Stimulated activated CD8-positive, alpha-beta memory T cell treated with anti-CD3 and anti-CD28 coated beads, Interleukin-7, amount 100 ng/mL, for 24 hours (primary cell): ENCODE data around the gene C1orf159.

Source experiments
- DNase-seq: peaks from one replicate; pipeline ENCODE4 v3.0.0-alpha.2; 2020; ENCODE audit warnings: low read depth

C1orf159 gene

DNA sequence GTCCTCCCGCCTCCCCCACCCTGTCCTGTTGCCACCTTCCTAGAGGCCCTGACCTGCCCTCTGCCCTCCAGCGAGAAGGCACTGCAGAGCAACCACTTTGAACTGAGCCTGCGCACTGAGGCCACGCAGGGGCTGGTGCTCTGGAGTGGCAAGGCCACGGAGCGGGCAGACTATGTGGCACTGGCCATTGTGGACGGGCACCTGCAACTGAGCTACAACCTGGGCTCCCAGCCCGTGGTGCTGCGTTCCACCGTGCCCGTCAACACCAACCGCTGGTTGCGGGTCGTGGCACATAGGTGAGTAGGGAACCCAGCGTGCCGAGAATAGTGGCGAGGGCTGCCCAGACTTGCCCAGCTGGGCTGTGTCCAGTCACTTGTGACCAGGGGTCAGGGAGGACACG is 62.2 kb downstream of the C1orf159 start:
- no peak for DNase-seq

DNA sequence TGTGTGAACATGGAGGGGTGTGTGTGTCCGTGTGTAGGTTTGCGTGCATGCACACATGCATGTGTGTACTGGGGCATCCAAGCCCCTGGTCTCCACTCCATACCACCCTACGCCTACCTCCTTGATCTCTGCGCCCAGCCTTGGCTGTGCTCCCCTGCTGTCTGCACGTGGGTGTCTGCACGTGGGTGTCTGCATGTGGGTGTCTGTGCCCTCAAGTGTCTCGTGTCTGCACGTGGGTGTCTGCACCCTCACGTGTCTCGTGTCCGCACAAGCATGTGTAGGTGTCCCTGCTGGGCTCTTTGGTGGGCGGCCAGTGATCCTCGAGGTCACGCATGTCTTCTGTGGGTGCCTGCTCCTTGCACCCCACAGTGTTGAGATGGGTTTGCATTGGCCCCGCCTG is 62.9 kb downstream of the C1orf159 start:
- DNase-seq, result no peak

DNA sequence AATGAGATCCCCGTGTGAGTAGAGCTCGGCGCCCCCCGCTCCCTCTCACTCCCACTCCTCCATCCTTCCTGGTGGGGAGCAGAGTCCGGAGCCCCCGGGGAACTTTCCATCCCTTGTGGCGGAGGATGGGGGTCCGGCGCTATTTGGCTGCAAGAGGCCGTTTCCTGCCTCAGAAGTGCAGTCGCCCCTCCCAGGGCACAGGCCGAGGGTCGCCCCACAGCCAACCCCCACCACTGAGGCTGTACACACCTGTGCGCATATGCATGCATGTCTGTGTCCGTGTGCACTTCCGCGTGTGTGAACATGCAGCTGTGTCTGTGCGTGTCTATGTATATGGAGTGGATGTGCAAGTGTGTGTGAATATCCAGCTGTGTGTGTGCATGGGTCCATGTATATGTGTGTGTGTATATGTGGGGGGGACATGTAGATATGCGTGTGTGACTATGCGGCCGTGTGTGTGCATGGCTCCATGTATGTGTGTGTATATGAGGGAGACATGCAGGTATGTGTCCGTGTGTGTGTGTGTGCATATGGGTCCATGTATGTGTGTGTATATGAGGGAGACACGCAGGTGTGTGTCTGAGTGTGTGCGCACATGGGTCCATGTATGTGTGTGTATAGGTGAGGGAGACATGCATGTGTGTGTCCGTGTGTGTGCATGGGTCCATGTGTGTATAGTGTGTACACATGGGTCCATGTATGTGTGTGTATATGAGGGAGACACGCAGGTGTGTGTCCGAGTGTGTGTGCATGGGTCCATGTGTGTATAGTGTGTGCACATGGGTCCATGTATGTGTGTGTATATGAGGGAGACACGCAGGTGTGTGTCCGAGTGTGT is 63.7 kb downstream of the C1orf159 start:
- DNase-seq, result no peak

DNA sequence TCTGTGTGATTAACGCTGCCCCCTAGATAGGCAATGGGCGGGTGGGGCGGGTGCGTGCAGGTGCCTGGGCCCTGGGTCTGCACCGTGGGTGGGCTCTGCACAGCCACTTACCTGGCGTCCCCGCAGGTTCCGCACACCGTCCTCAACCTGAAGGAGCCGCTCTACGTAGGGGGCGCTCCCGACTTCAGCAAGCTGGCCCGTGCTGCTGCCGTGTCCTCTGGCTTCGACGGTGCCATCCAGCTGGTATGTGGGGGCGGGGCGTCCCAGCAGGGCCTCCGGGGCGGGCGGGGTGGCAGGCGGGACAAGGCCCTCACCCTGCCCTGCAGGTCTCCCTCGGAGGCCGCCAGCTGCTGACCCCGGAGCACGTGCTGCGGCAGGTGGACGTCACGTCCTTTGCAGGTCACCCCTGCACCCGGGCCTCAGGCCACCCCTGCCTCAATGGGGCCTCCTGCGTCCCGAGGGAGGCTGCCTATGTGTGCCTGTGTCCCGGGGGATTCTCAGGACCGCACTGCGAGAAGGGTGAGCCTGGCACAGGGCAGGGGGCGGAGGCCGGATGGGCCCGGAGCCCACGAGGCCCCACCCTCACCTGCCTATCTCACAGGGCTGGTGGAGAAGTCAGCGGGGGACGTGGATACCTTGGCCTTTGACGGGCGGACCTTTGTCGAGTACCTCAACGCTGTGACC is 64.6 kb downstream of the C1orf159 start:
- no peak for DNase-seq

DNA sequence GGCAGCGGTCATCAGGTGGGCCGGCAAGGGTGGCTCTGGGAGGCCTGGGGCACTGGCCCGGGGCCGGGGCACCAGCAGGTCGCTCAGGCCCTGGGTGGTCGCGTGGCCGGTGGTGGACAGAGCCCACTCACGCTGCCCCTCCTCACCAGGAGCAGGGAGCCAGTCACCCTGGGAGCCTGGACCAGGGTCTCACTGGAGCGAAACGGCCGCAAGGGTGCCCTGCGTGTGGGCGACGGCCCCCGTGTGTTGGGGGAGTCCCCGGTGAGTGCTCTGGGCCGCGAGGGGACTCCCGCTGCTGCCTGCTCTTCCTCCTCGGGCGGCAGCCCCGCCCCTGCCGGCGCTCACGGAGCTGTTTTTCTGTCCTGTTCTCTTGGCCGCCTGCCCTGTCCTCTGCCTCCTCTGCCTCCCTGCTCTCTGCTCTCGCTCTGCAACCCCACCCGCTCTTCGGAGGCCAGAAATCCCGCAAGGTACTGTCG is 65.3 kb downstream of the C1orf159 start:
- no peak for DNase-seq

DNA sequence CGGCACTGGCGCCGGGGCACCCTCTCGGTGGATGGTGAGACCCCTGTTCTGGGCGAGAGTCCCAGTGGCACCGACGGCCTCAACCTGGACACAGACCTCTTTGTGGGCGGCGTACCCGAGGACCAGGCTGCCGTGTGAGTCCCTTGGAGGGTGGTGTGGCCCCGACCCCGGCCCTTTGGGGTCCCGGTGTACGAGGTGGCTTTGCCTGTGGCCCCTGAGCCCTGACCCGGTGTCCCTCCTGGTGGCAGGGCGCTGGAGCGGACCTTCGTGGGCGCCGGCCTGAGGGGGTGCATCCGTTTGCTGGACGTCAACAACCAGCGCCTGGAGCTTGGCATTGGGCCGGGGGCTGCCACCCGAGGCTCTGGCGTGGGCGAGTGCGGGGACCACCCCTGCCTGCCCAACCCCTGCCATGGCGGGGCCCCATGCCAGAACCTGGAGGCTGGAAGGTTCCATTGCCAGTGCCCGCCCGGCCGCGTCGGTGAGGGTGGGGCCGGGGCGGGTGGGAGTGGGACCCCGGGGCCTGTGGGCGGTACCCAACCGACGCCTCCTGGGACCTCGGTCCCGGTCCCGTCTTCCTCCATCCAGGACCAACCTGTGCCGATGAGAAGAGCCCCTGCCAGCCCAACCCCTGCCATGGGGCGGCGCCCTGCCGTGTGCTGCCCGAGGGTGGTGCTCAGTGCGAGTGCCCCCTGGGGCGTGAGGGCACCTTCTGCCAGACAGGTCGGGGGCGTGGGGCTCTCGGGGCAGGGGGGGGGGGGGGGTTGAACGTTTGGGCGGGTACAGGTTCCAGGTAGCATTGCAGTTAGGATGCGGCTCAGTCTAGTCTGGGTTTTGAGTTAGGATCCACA is 66.3 kb downstream of the C1orf159 start:
- DNase-seq, result no peak

DNA sequence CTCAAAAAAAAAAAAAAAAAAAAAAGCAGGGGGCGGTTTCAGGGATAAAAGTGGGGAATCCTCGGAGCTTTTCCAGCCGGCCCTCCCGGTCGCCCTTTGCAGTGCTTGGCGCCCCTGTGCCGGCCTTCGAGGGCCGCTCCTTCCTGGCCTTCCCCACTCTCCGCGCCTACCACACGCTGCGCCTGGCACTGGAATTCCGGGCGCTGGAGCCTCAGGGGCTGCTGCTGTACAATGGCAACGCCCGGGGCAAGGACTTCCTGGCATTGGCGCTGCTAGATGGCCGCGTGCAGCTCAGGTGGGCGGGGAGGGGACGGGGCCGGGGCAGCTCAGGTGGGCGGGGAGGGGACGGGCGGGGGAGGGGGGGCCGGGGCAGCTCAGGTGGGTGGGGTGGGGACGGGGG is 67.1 kb downstream of the C1orf159 start:
- DNase-seq, result no peak

DNA sequence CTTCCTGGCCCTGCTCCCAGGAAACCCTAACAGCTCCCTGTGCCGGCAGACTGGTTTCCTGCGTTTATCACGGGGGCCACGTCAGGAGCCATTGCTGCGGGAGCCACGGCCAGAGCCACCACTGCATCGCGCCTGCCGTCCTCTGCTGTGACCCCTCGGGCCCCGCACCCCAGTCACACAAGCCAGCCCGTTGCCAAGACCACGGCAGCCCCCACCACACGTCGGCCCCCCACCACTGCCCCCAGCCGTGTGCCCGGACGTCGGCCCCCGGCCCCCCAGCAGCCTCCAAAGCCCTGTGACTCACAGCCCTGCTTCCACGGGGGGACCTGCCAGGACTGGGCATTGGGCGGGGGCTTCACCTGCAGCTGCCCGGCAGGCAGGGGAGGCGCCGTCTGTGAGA is 67.9 kb downstream of the C1orf159 start:
- DNase-seq, result no peak

DNA sequence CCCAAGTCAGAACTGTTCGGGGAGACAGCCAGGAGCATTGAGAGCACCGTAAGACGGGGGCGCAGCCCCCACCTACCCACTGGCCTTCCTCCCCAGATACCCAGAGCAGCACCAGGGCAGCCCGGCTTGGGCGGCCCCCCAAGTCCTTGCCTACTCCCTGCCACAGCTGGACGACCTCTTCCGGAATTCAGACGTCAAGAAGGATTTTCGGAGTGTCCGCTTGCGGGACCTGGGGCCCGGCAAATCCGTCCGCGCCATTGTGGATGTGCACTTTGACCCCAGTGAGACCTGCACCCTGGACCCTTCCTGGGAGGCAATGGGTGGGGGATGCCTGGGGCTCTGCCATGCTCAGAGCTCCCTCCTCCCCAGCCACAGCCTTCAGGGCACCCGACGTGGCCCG is 68.5 kb downstream of the C1orf159 start:
- DNase-seq, result no peak

DNA sequence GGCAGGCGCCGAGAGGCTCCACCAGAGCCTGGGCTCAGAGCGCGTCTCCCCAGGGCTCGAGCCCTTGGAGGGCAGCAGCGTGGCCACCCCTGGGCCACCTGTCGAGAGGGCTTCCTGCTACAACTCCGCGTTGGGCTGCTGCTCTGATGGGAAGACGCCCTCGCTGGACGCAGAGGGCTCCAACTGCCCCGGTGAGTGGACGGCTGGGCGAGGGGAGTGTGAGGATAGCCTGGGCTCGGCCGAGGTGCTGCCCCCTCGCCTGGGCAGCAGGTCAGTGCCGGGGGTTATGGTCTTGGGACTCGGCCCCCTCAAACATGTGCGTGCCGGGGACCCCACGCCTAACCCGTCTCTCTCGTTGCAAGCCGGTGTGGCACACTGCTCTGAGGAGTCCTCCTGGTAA is 69.1 kb downstream of the C1orf159 start:
- DNase-seq, result no peak

DNA sequence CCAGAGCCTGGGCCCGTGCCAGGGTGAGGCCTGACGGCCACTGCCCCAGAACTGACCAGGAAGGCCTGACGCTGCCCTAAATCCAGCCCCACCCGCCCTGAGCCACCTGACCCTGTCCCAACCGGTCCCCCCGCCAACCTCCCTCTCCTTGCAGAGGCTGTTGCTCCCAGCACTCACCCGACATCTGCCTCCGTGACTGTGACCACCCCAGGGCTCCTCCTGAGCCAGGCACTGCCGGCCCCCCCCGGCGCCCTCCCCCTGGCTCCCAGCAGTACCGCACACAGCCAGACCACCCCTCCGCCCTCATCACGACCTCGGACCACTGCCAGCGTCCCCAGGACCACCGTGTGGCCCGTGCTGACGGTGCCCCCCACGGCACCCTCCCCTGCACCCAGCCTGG is 69.6 kb downstream of the C1orf159 start:
- no peak for DNase-seq

DNA sequence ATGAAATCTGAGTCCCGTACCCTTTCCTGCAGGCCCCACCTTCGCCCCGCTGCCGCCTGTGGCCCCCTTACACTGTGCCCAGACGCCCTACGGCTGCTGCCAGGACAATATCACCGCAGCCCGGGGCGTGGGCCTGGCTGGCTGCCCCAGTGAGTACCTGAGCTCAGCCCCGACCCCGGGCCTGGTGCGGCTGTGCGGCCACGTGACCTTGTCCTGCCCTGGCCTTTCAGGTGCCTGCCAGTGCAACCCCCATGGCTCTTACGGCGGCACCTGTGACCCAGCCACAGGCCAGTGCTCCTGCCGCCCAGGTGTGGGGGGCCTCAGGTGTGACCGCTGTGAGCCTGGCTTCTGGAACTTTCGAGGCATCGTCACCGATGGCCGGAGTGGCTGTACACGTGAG is 70.8 kb downstream of the C1orf159 start:
- no peak for DNase-seq

DNA sequence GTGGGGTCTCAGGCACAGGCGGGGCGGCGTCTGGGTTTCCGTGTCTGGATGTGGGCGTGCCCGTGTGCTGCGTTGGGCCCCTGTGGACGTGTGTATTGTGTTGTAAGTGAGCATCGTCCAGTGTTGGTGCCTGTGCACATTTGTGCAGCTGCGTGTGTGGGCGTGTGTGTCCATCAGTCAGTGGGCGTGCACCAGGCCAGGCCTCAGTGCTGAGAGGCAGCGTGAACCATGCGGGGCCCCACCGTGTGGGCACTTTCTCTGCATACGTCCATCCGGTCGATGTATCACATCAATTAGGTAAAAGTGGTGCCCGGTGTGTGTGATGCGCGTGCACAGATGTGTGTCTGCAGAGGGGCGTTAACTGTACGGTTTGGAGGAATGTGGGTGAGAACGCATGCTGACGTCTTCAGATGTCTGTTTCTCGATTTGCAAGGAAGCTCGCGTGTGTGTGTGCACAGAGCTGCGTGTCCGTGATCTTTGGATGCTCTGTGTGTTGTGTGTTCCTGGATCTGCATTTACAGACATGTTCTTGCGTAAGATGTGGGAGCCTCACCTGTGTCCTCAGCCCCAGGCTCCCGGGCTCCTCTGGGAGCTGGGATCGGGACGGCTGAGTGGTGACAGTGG is 71.3 kb downstream of the C1orf159 start:
- no peak for DNase-seq

DNA sequence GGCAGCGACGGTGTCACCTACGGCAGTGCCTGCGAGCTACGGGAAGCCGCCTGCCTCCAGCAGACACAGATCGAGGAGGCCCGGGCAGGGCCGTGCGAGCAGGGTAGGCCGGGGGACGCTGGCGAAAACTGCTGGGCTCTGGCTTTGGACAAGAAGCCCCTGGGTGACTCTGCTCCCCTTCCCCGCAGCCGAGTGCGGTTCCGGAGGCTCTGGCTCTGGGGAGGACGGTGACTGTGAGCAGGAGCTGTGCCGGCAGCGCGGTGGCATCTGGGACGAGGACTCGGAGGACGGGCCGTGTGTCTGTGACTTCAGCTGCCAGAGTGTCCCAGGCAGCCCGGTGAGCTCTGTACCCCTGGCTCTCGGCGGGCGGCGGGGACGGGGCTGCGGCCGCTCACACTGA is 72.0 kb downstream of the C1orf159 start:
- DNase-seq, result no peak

DNA sequence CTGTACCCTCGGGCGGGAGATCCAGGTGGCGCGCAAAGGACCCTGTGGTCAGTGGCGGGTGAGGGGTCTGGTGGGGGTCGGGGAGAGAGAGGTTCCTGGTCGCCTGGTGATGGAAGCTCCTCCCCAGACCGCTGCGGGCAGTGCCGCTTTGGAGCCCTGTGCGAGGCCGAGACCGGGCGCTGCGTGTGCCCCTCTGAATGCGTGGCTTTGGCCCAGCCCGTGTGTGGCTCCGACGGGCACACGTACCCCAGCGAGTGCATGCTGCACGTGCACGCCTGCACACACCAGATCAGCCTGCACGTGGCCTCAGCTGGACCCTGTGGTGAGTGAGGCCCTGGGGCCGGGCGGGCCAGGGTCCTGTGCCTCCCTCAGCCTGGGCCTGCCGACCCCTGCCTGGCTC is 72.5 kb downstream of the C1orf159 start:
- no peak for DNase-seq

DNA sequence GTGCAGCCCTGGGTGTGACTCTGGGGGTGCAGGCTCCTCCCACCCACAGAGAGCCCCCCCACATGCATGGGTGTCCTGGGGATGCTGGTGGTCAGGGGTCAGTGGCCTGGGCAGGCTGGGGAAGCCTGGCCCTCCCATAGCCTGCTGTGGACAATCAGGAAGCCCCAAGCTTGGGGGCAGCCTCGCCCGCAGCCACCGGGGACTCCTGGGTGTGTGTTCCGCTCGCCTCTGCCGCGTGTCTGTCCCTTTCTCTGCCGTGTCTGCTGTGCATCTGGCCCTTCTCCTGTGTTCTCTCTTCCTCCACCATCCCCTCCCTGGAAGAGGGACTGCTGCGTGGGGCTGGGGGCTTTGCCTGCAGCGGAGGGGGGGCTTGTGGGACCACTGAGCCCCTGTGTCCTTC is 73.1 kb downstream of the C1orf159 start:
- DNase-seq, result no peak

DNA sequence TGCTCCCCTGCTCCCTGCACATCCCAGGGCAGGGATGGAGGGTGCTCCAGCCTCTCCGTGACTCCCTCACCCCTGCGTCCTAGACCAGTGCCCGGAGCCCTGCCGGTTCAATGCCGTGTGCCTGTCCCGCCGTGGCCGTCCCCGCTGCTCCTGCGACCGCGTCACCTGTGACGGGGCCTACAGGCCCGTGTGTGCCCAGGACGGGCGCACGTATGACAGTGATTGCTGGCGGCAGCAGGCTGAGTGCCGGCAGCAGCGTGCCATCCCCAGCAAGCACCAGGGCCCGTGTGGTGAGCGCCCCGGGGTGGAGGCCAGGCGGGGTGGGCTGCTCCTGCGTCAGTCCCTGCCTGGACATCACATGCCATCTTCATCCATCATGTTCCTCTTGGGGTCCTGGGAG is 74.0 kb downstream of the C1orf159 start:
- DNase-seq, result no peak

DNA sequence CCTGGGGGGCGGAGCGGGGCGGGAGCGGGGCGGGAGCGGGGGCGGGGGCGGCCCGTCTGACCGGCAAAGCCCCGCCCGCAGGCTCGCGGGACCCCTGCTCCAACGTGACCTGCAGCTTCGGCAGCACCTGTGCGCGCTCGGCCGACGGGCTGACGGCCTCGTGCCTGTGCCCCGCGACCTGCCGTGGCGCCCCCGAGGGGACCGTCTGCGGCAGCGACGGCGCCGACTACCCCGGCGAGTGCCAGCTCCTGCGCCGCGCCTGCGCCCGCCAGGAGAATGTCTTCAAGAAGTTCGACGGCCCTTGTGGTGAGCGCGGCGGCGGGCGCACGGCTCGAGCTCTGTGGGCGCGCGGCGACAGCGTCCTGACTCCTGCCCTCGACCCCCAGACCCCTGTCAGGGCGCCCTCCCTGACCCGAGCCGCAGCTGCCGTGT is 74.8 kb downstream of the C1orf159 start:
- DNase-seq, result no peak

DNA sequence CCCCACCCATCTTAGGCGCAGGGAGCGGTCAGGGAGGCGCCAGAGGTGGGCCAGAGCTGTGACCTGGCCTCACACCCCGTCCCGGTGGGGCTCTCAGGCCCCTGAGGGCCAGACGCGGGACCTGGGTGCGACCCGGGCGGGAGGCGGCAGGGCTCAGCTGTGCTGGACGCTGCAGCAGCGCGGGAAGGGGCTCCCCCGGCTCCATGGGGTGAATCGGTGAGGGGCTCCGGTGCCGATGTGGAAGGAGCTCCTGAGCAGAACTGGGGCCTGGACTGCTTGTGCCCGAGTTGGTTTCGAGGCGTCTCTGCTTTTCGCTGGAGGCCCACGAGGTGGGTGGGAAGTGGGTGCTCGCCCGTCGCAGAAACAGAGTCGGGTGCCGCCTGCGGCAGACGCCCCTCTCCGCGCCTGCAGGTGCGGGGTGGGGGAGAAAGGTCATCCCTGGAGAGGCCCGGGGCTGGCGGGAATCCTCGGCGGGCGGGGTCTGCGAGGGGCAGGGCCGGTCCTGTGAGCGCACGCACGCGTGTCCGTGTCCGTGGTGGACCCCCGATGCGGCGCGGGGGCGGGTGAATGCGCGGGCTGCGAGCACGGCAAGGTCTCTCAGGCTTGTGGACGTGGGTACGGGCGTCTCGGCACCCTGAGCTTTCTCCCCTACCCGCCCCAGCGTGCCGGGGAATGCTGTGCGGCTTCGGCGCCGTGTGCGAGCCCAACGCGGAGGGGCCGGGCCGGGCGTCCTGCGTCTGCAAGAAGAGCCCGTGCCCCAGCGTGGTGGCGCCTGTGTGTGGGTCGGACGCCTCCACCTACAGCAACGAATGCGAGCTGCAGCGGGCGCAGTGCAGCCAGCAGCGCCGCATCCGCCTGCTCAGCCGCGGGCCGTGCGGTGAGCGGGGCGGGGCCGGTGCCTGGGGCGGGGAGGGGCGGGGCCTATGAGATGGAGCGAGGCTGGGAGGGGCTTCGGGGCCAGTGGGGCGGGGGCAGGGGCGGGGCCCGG is 75.6 kb downstream of the C1orf159 start:
- DNase-seq, result peak; percentile 44

DNA sequence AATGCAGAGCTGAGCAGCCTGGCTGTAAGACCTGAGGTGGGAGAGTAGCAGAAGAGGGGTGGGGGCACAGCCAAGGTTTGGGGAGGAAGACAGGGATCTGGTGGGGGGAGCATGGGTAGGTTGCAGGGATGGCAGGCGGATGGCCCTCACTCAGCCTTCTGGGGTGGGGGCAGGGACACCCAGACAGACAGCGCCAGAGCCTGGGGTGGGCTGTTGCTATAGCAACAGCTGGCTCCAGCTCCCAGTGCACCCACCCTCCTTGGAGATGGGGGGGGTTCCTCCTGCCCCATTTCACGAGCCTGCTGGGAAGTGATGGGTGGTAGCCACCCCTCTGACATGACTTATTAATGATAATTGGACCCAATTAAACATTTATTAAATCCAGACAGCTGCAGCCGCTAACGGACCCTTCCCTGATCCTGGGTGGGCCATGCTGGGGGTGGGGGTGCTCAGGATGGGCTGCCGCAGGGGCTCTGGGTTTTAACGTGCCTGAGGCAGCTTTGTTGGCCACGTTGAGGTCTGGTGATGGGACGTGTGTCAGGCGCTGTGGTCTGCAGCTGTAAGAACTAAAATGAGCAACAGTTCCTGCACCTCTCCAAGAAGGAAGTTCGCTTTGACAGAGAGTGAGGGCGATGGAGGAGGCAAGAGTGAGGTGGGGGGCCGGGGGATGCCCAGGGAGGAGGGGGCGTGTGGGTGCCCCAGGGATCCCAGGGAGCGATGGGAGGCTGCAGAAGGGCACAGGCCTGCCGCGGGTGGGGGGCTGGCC is 76.6 kb downstream of the C1orf159 start:
- DNase-seq, result no peak
